Right lobe of liver (tissue), 6 donors: ENCODE measurements around the gene HDGFL3. TPM values are rescaled to one million over a fixed set of nuclear protein-coding genes. Genes with fewer than 3 reads are reported as not detected.

Experiments used
- ATAC-seq, 4 donors: fragments of 200-7000 bp; cut with Tn5 transposase; one replicate each; pipeline ENCODE4 v1.9.1; 2020; ENCODE audit warnings: mild to moderate bottlenecking in 4 of 4, moderate library complexity in 4 of 4
- DNase-seq, 3 donors: peaks; one replicate each; pipeline ENCODE4 v3.0.0-alpha.2; 2020
- H3K27ac ChIP-seq, 3 donors: fragments of 200-600 bp; one replicate each; pipeline ENCODE4 v1.8.0; 2022
- H3K27me3 ChIP-seq, 2 donors: fragments of 200-600 bp; one replicate each; pipeline ENCODE4 v1.8.0; 2022
- H3K36me3 ChIP-seq, 4 donors: fragments of 200-600 bp; sonication (generic) in 1 of 4; one replicate each; pipeline versions ENCODE4 v1.5.1 to v1.8.0; 2017 to 2022; ENCODE audit warnings: control low read depth in 1 of 4
- H3K4me1 ChIP-seq, 4 donors: fragments of 200-600 bp; sonication (generic) in 1 of 4; one replicate each; pipeline versions ENCODE4 v1.5.1 to v1.8.0; 2017 to 2022; ENCODE audit warnings: control low read depth in 1 of 4
- H3K4me3 ChIP-seq, 3 donors: fragments of 200-600 bp; one replicate each; pipeline ENCODE4 v1.8.0; 2022
- H3K9me3 ChIP-seq, 4 donors: fragments of 200-600 bp; sonication (generic) in 1 of 4; one replicate each; pipeline versions ENCODE4 v1.5.1 to v1.8.0; 2017 to 2022; ENCODE audit warnings: control low read depth in 1 of 4
- POLR2A ChIP-seq: fragments of 450-650 bp; IDR thresholded peaks from one replicate; pipeline ENCODE4 v1.6.1; 2017; ENCODE audit warnings: antibody characterized with exemption, mild to moderate bottlenecking
- WGBS: methylation state at CpG from one replicate; pipeline ENCODE4 v1.1.6; 2018; ENCODE audit warnings: low coverage, low lambda C conversion rate; ENCODE audit not compliant: insufficient coverage; ENCODE audit errors: missing lambda C conversion rate; 5-methylcytosine and 5-hydroxymethylcytosine counted together
- intact Hi-C, 2 donors: fragments of 100-400 bp; cut with DNase I; formaldehyde crosslinking; loops; one replicate each; pipeline versions ENCODE4 v1.11.2 to v1.14.1; 2022
- total RNA-seq, 6 experiments: library from RNA; depleted of rRNA in 2 of 6; stranded (reverse); fragments of >200 nt in 2 of 6; fragmentation: NEBNext Ultra II Directional in 3 of 6; extraction: Animal tissue kit (Norgen Biotek cat#: 25700) in 3 of 6; gene quantifications; one replicate each; pipeline versions ENCODE4 v1.1.0 to v1.2.4, GENCODE V29; 2016 to 2023
- TF ChIP-seq, protein P1 (sequence below), 4 donors: fragments of 200-600 bp in 3 of 4; fragments of 450-650 bp in 1 of 4; IDR thresholded peaks; one replicate each; pipeline versions ENCODE4 v1.5.1 to v1.8.0; 2016 to 2022; ENCODE audit warnings: antibody characterized with exemption in 4 of 4, mild to moderate bottlenecking in 2 of 4
- donor health status: DM: no; HTN: yes; CAD: no.
- donor health status: DM: no; HTN: no; CAD: no.
- donor health status: DM: no; HTN: no; CAD: no.
- donor health status: DM: no; HTN: yes; CAD: no.
- donor health status: DM: no; HTN: yes; CAD: no.

Gene HDGFL3
- total RNA-seq, 6 experiments from 2014 or later = 0.70 to 3.3 (median 1.7) TPM

DNA sequence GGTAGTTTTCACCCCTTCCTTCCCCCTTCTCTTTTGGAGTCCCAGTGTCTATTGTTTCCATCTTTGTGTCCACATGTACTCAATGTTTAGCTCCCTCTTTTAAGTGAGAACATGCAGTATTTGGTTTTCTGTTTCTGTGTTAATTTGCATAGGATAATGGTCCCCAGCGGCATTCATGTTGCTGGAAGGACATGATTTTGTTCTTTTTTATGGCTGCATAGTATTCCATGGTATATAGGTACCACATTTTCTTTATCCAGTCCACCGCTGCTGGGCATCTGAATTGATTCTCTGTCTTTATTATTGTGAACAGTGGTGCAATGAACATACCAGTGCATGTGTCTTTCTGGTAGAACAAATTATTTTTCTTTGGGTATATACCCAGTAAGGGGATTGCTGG is 7.7 kb upstream of the HDGFL3 start:
- no peak for ATAC-seq

DNA sequence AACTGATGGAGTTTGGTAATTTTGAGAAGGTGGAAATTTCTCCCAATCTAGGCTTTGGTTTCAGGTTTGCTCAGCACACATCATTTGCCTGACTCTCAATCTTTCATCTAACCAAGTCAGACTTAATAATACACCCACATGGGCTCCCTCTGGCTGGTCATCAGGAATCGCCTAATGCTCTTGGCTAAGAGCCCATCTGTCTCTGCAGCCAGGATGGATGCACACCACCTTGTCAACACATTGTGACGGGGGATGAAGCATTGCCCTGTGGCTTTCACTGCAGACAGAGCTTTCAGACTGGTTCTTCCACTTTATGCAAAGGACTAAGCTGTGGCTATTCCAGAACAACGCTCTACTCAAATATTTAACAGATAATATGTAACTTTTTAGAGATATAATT is 3.0 kb upstream of the HDGFL3 start:
- H3K4me3 ChIP-seq = no peak overlapping the region
- peaks cover 0 to 11% of the 10 kb centered on the region in 2 donors for H3K27me3 ChIP-seq
- DNase-seq (no peak), ATAC-seq (no peak)
- H3K9me3 ChIP-seq = no peaks in the 10 kb centered on the region
- H3K27ac ChIP-seq = no peak overlapping the region
- intact Hi-C loops = no loop called here
- H3K4me1 ChIP-seq = peaks cover 0 to 7% (median 0%) of the 10 kb centered on the region in 4 donors
- TF ChIP-seq, protein P1, sequence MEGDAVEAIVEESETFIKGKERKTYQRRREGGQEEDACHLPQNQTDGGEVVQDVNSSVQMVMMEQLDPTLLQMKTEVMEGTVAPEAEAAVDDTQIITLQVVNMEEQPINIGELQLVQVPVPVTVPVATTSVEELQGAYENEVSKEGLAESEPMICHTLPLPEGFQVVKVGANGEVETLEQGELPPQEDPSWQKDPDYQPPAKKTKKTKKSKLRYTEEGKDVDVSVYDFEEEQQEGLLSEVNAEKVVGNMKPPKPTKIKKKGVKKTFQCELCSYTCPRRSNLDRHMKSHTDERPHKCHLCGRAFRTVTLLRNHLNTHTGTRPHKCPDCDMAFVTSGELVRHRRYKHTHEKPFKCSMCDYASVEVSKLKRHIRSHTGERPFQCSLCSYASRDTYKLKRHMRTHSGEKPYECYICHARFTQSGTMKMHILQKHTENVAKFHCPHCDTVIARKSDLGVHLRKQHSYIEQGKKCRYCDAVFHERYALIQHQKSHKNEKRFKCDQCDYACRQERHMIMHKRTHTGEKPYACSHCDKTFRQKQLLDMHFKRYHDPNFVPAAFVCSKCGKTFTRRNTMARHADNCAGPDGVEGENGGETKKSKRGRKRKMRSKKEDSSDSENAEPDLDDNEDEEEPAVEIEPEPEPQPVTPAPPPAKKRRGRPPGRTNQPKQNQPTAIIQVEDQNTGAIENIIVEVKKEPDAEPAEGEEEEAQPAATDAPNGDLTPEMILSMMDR (IDR thresholded peaks at IDR 0.05) = no peak
- no peak for TF ChIP-seq POLR2A
- H3K36me3 ChIP-seq = no peaks in the 10 kb centered on the region
- WGBS = 56% methylated on average over 3 of the region's 3 CpGs

More for the DNA sequence above, 7.7 kb upstream of the HDGFL3 start:
- no peak for TF ChIP-seq POLR2A
- TF ChIP-seq, protein P1 (IDR thresholded peaks at IDR 0.05) = no peak
- 75% methylated on average over 2 of the region's 2 CpGs for WGBS
- H3K27ac ChIP-seq = no peak overlapping the region
- intact Hi-C loops = no loop called here
- H3K36me3 ChIP-seq = no peaks in the 10 kb centered on the region
- peaks cover 0 to 3% of the 10 kb centered on the region in 2 donors for H3K27me3 ChIP-seq
- DNase-seq = no peak
- no peak overlapping the region for H3K4me3 ChIP-seq
- no peaks in the 10 kb centered on the region for H3K9me3 ChIP-seq
- H3K4me1 ChIP-seq = no peaks in the 10 kb centered on the region

DNA sequence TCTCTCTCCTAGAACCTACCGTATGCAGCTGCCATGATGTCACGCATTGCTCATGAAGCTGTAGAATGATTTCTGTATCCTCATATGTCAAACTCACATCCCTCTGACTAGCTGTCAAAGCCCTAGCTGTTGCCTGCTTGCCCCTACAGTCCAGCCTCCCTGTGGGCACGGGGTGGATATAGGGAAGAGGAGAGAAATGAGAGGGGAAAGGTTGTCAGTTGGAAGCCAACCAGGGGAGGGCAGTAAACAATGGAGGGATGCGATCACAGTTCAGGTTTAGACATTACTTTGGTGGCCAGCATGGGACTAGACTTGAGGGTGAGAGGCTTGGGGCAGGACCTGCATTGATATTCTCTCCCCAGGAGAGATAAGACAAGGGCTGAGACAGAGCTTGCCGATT is 1.7 kb upstream of the HDGFL3 start:
- WGBS = 43% methylated on average over 4 of the region's 5 CpGs
- TF ChIP-seq, protein P1 (IDR thresholded peaks at IDR 0.05) = no peak
- TF ChIP-seq POLR2A = no peak
- intact Hi-C loops = no loop called here

DNA sequence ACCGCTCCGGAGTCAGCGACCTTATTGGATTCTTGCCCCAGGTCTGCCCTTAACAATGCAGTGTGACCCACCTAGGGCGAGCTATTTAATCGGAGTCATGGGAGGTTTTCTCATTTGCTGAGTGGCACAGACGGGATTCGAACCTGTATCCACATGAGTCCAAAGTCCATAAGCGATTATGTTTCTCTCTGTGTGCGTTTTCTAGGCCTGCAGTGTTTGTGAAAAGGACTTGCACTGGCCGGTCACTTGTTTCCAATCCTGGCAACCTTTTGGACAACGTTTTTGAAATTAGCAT is 691 bp upstream of the HDGFL3 start:
- Histone ChIP-seq H3K9me3 (no peaks in the 10 kb centered on the region), H3K27ac (no peak overlapping the region), H3K4me1 (peaks cover 0 to 7% (median 0%) of the 10 kb centered on the region in 4 donors), H3K36me3 (no peaks in the 10 kb centered on the region), H3K27me3 (peaks cover 0 to 11% of the 10 kb centered on the region in 2 donors), H3K4me3 (peak overlapping the region; percentile 33 to 58 (median 40))
- TF ChIP-seq, protein P1 (IDR thresholded peaks at IDR 0.05) = no peak
- no peak for TF ChIP-seq POLR2A
- WGBS = 8% methylated on average over 7 of the region's 11 CpGs
- ATAC-seq (no peak), DNase-seq (no peak)
- intact Hi-C loops = no loop called here

More for the DNA sequence above, 1.7 kb upstream of the HDGFL3 start:
- Histone ChIP-seq H3K4me1 (peaks cover 0 to 7% (median 0%) of the 10 kb centered on the region in 4 donors), H3K9me3 (no peaks in the 10 kb centered on the region), H3K27ac (no peak overlapping the region), H3K27me3 (peaks cover 0 to 11% of the 10 kb centered on the region in 2 donors), H3K4me3 (no peak overlapping the region), H3K36me3 (no peaks in the 10 kb centered on the region)
- DNase-seq (no peak), ATAC-seq (no peak)
